NCI-H748 (cell line): ENCODE results near the gene CAMK2D.
"Not testable (repeated sequence)": the region's sequence is repeated elsewhere in the genome, so short reads cannot be mapped to it uniquely, and the experiment has no call there.

Experiments
- DNase-seq: peaks from one replicate; lab custom pipeline; 2025; ENCODE audit not compliant: unreplicated experiment; lab: John Stamatoyannopoulos, UW

The CAMK2D gene

GRCh38 chr4:113761620-113762185, at the start of gene CAMK2D:
TSS of gene CAMK2D (minus strand) at chr4:113761738. CDS start at chr4:113761068, 670 bp downstream.
- peak; percentile 90 for DNase-seq

- DNase-seq = no peak
Measured at GRCh38 chr4:113810906-113811305, 49.4 kb upstream of the CAMK2D start.

GRCh38 chr4:113809311-113809710, 47.8 kb upstream of the CAMK2D start:
- no peak for DNase-seq

DNA sequence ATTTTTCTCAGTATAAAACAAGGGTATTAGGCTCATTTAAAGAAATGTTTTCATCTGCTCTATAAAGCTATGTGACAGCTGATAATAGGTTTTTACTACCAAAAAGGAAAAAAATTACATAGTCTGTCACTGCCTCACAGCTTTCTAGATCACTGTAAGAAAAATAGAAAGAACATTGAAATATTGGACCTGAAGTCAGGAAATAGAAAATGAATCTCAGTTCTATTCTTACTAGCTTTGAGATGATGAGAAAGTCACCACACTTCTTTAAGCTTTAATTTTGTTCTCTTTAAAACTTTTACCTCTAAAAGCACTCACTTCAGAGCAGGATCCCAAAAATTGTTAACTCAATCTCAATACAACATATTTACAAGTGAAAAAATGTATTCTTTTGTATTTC, 45.3 kb upstream of the CAMK2D start:
- DNase-seq = no peak

DNA sequence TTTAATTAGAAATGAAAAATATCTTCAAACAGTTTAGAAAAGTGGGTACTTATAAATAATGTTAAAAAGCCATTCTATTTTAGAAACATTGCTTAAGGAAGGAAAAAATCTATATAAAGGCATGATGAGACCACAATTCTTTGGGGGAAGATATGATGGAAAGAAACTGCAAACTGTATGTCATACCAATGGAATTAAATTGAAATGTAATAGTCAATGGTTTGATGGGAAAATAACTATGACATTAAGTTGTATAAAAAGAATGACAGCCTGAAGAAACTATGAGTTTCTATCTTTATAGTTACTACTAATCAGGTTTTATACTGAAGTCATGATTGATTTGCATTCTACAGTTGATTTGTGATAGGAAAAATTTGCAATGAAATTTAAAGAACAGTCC, 40.3 kb upstream of the CAMK2D start:
- no peak for DNase-seq

DNA sequence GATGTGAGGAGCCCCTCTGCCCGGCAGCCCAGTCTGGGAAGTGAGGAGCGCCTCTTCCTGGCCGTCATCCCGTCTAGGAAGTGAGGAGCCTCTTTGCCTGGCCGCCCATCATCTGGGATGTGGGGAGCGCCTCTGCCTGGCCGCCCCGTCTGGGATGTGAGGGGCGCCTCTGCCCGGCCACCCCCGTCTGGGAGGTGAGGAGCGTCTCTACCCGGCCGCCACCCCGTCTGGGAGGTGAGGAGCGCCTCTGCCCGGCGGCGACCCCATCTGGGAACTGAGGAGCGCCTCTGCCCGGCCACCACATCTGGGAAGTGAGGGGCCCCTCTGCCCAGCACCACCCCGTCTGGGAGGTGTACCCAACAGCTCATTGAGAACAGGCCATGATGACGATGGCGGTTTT, 34.8 kb upstream of the CAMK2D start:
- not testable (repeated sequence) for DNase-seq

GRCh38 chr4:113790478-113790877, 28.9 kb upstream of the CAMK2D start:
- no peak for DNase-seq

- DNase-seq = no peak
Measured at GRCh38 chr4:113788888-113789287, 27.4 kb upstream of the CAMK2D start.

- no peak for DNase-seq
Measured at GRCh38 chr4:113785781-113786180, 24.2 kb upstream of the CAMK2D start.

DNA sequence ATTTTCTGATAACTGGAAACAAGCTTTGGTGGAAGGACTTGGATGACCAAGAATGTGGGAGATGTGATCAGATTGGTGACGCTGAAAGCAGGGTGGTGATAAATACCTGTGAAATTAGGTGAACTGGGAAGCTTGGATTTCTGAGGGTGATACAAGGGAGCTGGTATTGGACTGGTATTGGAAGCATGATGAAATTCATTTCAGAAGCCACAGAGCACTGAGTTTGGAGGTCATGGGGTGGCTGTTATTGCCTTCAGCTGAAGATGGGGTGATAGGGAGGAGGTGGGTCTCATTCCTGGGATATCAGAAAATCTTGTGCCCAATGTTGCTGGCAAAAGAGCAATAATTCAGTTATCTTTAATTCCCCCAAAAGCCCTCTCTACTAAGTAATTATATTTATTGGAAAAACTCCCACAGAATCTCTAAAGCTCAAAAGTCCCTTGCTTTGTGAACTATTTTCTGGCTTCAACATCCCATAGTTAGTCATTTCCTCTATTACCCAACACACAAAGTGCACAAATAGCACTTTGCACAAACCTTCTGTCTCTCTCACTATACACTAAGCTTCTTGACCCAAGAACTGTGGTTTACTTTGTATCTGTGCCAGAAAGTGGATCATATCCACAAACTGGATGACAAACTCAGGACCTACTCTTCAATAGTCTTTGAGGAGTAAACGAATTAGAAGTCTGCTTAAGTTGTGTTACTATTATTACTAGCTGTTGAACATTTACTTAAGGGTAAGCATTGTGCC, 23.1 kb upstream of the CAMK2D start:
- DNase-seq = no peak

GRCh38 chr4:113783701-113784100, 22.2 kb upstream of the CAMK2D start:
- DNase-seq = no peak

DNA sequence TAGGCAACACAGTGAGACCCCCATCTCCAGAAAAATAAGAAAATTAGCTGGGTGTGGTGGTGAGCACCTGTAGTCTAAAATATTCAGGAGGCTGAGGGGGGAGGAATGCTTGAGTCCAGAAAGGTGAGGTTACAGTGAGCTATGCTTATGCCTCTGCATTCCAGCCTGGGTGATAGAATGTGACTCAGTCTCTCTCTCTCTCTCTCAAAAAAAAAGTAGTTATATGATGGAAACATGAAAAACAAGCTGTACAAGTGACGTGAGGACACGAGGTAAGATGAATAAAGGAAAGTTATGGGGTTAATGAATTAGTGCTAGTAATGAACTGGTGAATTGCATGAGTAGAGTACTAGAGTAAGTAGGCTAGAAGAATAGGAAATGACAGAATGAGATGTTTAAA, 21.8 kb upstream of the CAMK2D start:
- DNase-seq = no peak

DNA sequence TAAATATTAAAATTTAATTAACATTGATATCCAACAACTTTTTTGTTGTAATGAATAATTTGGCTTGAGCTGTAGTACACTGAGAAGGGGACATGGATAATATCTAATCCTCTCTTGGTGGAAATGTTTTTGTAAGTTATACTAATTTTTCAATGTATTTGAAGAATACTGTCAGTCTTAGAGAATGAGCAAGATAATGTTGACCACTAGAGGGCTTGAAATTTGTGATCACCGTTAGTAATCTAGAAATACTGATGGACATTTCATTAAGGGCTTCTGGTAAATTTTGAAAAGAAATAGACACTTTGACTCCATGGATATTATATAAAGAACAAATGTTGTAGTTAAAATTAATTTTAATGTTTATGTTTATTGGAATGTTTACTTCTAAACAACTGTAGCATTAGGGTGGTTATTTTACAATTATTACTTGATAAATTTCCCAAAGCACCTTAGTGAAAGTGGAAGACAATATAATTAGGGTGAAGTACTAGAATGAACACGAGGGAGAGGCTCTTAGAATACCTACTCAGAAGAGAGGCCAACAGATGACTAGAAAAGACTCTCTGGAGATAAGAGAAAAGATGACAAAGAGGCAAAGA, 20.0 kb upstream of the CAMK2D start:
- DNase-seq = peak; percentile 41

- no peak for DNase-seq
Measured at GRCh38 chr4:113776679-113777078, 15.1 kb upstream of the CAMK2D start.

DNA sequence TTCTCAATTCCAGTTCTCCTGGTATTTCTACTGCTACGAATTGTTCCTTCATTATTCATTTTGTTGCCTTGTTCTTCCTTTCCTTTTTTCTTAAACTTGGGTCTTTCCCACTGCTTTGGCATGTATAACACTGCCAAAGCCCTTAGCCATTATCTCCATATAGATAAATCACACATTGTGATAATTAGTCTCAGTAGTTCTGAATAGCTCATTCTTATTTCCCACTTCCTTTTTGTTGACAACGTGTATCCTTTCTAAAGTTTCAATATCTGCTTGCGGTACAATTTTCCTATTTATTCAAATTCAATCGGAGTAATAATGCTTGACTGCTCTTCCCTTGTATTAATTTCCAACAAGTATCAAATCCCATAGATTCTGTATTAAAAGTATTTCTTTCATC, 14.5 kb upstream of the CAMK2D start:
- DNase-seq = no peak

DNA sequence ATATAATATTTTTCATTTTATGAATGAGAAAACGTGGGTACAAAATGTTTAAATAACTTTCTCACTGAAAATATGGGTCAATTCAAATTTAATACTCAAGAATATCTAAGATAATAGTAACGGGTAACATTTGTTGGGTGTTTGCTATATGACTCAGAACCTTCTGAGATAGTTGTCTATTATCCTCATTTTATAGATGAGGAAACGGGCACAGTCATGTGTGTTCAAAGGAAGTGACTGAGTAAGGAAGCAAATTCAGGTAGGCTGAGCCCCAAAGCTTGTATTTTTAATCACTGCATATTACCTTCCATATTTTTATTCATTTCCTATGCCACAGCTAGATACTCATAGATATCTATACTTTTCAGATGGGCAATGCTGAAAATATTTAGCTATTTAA, 12.2 kb upstream of the CAMK2D start:
- no peak for DNase-seq

DNA sequence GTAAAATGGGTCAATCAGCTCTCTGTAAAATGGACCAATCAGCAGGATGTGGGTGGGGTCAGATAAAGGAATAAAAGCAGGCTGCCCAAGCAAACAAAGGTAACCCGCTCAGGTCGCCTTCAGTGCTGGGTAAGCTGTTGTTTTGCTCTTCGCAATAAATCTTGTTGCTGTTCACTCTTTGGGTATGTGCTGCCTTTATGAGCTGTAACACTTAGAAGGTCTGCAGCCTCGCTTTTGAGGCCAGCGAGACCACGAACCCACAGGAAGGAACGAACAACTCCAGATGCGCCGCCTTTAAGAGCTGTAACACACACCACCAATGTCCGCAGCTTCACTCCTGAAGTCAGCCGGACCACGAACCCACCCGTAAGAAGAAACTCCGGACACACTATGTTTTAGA, 11.5 kb upstream of the CAMK2D start:
- DNase-seq = no peak

DNA sequence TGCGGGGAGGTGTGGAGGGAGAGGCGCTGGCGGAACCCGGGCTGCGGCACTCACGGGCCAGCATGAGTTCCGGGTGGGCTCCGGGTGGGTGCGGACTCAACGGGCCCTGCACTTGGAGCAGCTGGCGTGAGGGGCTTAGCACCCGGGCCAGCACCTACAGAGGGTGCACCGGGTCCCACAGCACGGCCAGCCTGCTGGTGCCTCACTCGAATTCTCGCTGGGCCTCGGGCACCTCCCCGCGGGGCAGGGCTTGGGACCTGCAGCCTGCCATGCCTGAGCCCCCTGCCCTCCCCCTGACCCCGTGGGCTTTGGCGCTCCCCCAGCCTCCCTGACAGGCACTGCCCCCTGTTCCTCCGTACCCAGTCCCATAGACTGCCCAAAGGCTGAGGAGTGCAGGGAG, 10.8 kb upstream of the CAMK2D start:
- no peak for DNase-seq

DNA sequence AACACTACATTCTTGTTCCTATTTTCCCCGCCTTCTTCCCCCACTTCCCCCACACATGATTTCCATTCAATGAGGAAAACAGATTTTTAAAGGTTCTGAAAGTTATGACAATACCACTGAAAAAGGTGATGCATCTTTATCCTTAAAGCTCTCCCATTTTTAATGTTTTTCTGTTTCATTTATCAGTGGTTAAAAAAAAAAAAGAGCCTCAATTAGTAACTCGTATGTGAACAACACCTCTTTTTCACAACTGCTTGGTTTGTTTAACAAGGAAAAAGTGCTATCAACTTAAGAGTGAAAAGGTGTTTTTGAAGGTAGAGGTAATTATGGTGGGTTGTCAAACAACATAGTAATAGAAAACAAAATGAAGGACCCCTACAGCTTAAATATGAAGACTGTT, 8.2 kb upstream of the CAMK2D start:
- no peak for DNase-seq

- DNase-seq = no peak
Measured at GRCh38 chr4:113768952-113769351, 7.4 kb upstream of the CAMK2D start.

- DNase-seq = no peak
Measured at GRCh38 chr4:113766882-113767281, 5.3 kb upstream of the CAMK2D start.

GRCh38 chr4:113764720-113765264, 3.3 kb upstream of the CAMK2D start:
- no peak for DNase-seq
